Fibroblast of pulmonary artery (primary cell): Measurements from ENCODE around the gene CHD6.

ENCODE experiments used
- DNase-seq: peaks from one replicate; pipeline ENCODE4 v3.0.0-alpha.2; 2010; ENCODE audit warnings: low read depth
- H3K4me3 ChIP-seq: replicated peaks from 2 replicates; pipeline ENCODE4 v1.5.1; 2011; ENCODE audit warnings: low read depth, mild to moderate bottlenecking, control low read depth, low read length, moderate library complexity
- CTCF ChIP-seq: IDR thresholded peaks from 2 replicates; pipeline ENCODE4 v1.5.1; 2011; ENCODE audit warnings: mild to moderate bottlenecking, control low read depth, low read length, inconsistent platforms; ENCODE audit errors: missing control alignments

CHD6 gene

GRCh38 chr20:41566896-41567527 lies 51.2 kb downstream of the CHD6 start:
- no peak overlapping the region for H3K4me3 ChIP-seq

GRCh38 chr20:41563087-41563486 lies 55.1 kb downstream of the CHD6 start:
- no peak overlapping the region for H3K4me3 ChIP-seq
- DNase-seq = no peak
- no peak for TF ChIP-seq CTCF

More at GRCh38 chr20:41566896-41567527, 51.2 kb downstream of the CHD6 start:
- no peak for TF ChIP-seq CTCF
- DNase-seq = no peak

- TF ChIP-seq CTCF = no peak
- DNase-seq = peak; percentile 6
- H3K4me3 ChIP-seq = no peak overlapping the region
These were observed 57.2 kb downstream of the CHD6 start for GRCh38 chr20:41560970-41561369.

GRCh38 chr20:41559658-41560057 lies 58.5 kb downstream of the CHD6 start:
- TF ChIP-seq CTCF = no peak
- H3K4me3 ChIP-seq = no peak overlapping the region
- DNase-seq = no peak

GRCh38 chr20:41553142-41553879 lies 64.9 kb downstream of the CHD6 start:
- no peak overlapping the region for H3K4me3 ChIP-seq
- TF ChIP-seq CTCF = no peak
- DNase-seq = no peak

- H3K4me3 ChIP-seq = no peak overlapping the region
- DNase-seq = no peak
- TF ChIP-seq CTCF = no peak
These were observed 65.7 kb downstream of the CHD6 start for GRCh38 chr20:41552295-41553068.
